ENCODE data around the gene CMTM5. TPM values are rescaled to one million over a fixed set of nuclear protein-coding genes. Genes with fewer than 3 reads are reported as not detected.
"Not testable (repeated sequence)": the region's sequence is repeated elsewhere in the genome, so short reads cannot be mapped to it uniquely, and the experiment has no call there.

Gene CMTM5
- total RNA-seq, 2 experiments from 2014 or later = not detected

GRCh38 chr14:23399136-23399535 is 22.3 kb downstream of the CMTM5 start:
- intact Hi-C loops (cut with micrococcal nuclease; ENCODE audit: unreplicated experiment) = no loop called here
- Histone ChIP-seq H3K27ac (ENCODE audit: low read depth, low read length, poor library complexity, severe bottlenecking) (no peak overlapping the region), H3K4me3 (ENCODE audit: low read depth, low read length, poor library complexity, severe bottlenecking) (no peak overlapping the region), H3K4me2 (ENCODE audit: low read length) (no peak overlapping the region), H3K4me1 (ENCODE audit: insufficient read depth, low read length, poor library complexity, severe bottlenecking) (no peaks in the 10 kb centered on the region), H2AFZ (ENCODE audit: low read length) (no peak overlapping the region), H3K79me2 (ENCODE audit: insufficient read depth, low read depth, low read length) (no peaks in the 10 kb centered on the region), H3K9me3 (ENCODE audit: low read length) (no peaks in the 10 kb centered on the region), H3K9me2 (ENCODE audit: insufficient read depth, low read length) (no peaks in the 10 kb centered on the region), H3K36me3 (ENCODE audit: insufficient read depth, low read length) (no peaks in the 10 kb centered on the region), H4K20me1 (ENCODE audit: insufficient read depth, low read length) (no peaks in the 10 kb centered on the region)
- TF ChIP-seq EZH2phosphoT487 (IDR thresholded peaks at IDR 0.05; ENCODE audit: borderline replicate concordance, low read depth, low read length) (no peak), CTCF (conservative IDR thresholded peaks at IDR 0.05; ENCODE audit: low read length) (no peak)
- ChIA-PET POLR2A (no interaction called here), CTCF (ENCODE audit: unreplicated experiment) (no interaction called here)
- no peak for DNase-seq (ENCODE audit: low spot score)
- BruUV-seq (replicated peaks) = no TSS peak

- TF ChIP-seq CTCF (conservative IDR thresholded peaks at IDR 0.05; ENCODE audit: low read length) (no peak), EZH2phosphoT487 (IDR thresholded peaks at IDR 0.05; ENCODE audit: borderline replicate concordance, low read depth, low read length) (no peak)
- ChIA-PET CTCF (ENCODE audit: unreplicated experiment) (interaction anchor here (0.6 kb wide), 1 partner anchor 38 kb away, joined by 3 read pairs; no protein-coding TSS in a partner anchor), POLR2A (no interaction called here)
- Histone ChIP-seq H3K9me2 (ENCODE audit: insufficient read depth, low read length) (no peaks in the 10 kb centered on the region), H2AFZ (ENCODE audit: low read length) (no peak overlapping the region), H3K4me3 (ENCODE audit: low read depth, low read length, poor library complexity, severe bottlenecking) (no peak overlapping the region), H3K9me3 (ENCODE audit: low read length) (no peaks in the 10 kb centered on the region), H3K4me2 (ENCODE audit: low read length) (no peak overlapping the region), H4K20me1 (ENCODE audit: insufficient read depth, low read length) (no peaks in the 10 kb centered on the region), H3K79me2 (ENCODE audit: insufficient read depth, low read depth, low read length) (no peaks in the 10 kb centered on the region), H3K36me3 (ENCODE audit: insufficient read depth, low read length) (no peaks in the 10 kb centered on the region), H3K4me1 (ENCODE audit: insufficient read depth, low read length, poor library complexity, severe bottlenecking) (no peaks in the 10 kb centered on the region), H3K27ac (ENCODE audit: low read depth, low read length, poor library complexity, severe bottlenecking) (no peak overlapping the region)
- no peak for DNase-seq (ENCODE audit: low spot score)
- intact Hi-C loops (cut with micrococcal nuclease; ENCODE audit: unreplicated experiment) = no loop called here
- BruUV-seq (replicated peaks) = no TSS peak
These were observed 22.7 kb downstream of the CMTM5 start for GRCh38 chr14:23399591-23399990.

- H3K9me3 ChIP-seq (ENCODE audit: low read length); DNase-seq (ENCODE audit: low spot score); H3K79me2 ChIP-seq (ENCODE audit: insufficient read depth, low read depth, low read length); H2AFZ ChIP-seq (ENCODE audit: low read length); intact Hi-C loops (cut with micrococcal nuclease; ENCODE audit: unreplicated experiment); POLR2A ChIA-PET; H3K4me1 ChIP-seq (ENCODE audit: insufficient read depth, low read length, poor library complexity, severe bottlenecking); BruUV-seq (replicated peaks); H3K9me2 ChIP-seq (ENCODE audit: insufficient read depth, low read length); H3K4me3 ChIP-seq (ENCODE audit: low read depth, low read length, poor library complexity, severe bottlenecking); H3K27ac ChIP-seq (ENCODE audit: low read depth, low read length, poor library complexity, severe bottlenecking); H3K4me2 ChIP-seq (ENCODE audit: low read length); H3K36me3 ChIP-seq (ENCODE audit: insufficient read depth, low read length); H4K20me1 ChIP-seq (ENCODE audit: insufficient read depth, low read length): not testable (repeated sequence)
- CTCF ChIA-PET (ENCODE audit: unreplicated experiment) = interaction anchor here (0.6 kb wide), 1 partner anchor 37 kb away, joined by 3 read pairs; no protein-coding TSS in a partner anchor
These were observed 23.8 kb downstream of the CMTM5 start for GRCh38 chr14:23400496-23401149.

All from OCI-LY7 (cell line).